Ectodermal cell (in vitro differentiated cells): Measurements from ENCODE around the gene PLAC9.

Experiments used
- H3K27ac ChIP-seq: 2 replicates; pipeline ENCODE4 v1.7.0; 2013; ENCODE audit warnings: mild to moderate bottlenecking, low read depth, low read length; ENCODE audit not compliant: insufficient read depth, poor library complexity, severe bottlenecking
- H3K27me3 ChIP-seq: 2 replicates; pipeline ENCODE4 v1.7.0; 2013; ENCODE audit warnings: mild to moderate bottlenecking, low read length; ENCODE audit not compliant: insufficient read depth, control insufficient read depth, poor library complexity, severe bottlenecking
- H3K36me3 ChIP-seq: one replicate; pipeline ENCODE4 v1.7.0; 2013; ENCODE audit warnings: low read length; ENCODE audit not compliant: control insufficient read depth, insufficient read depth
- H3K4me1 ChIP-seq: one replicate; pipeline ENCODE4 v1.7.0; 2013; ENCODE audit warnings: low read length; ENCODE audit not compliant: control insufficient read depth, insufficient read depth
- H3K4me3 ChIP-seq: 2 replicates; pipeline ENCODE4 v1.7.0; 2013; ENCODE audit warnings: low read depth, low read length, control low read depth; ENCODE audit not compliant: insufficient read depth
- H3K9me3 ChIP-seq: 2 replicates; pipeline ENCODE4 v1.7.0; 2013; ENCODE audit warnings: mild to moderate bottlenecking, low read length, moderate library complexity; ENCODE audit not compliant: control insufficient read depth
- WGBS, 2 experiments: methylation state at CpG; one replicate each; pipeline ENCODE4 v1.1.7; 2013; ENCODE audit warnings: missing lambda C conversion rate in 2 of 2; 5-methylcytosine and 5-hydroxymethylcytosine counted together

PLAC9 gene

DNA sequence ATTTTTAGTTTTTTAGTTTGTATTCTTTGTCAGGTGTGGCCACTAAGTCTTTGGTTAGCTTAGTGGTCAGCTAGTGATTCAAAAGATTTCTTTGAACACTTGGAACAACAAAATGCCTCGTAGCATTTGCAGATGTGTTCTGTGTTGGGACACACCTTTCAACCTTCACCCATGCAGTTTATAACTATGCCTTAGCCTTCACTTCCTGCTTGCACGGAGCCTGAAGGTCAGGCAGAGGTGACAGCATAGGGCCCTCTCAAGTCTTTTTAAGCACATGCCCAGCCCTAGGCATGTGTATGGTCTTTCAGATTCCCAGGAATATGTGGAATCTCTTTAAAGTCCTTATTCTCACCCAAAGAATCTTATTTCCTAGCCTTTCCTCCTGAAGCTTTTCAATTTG lies 17.6 kb downstream of the PLAC9 start:
- Histone ChIP-seq H3K4me1 (no peaks in the 10 kb centered on the region), H3K27ac (no peak overlapping the region), H3K9me3 (no peaks in the 10 kb centered on the region), H3K36me3 (no peaks in the 10 kb centered on the region), H3K4me3 (no peak overlapping the region), H3K27me3 (no peaks in the 10 kb centered on the region)
- 42 to 49% methylated on average over 2 of the region's 2 CpGs for WGBS, 2 experiments

- Histone ChIP-seq H3K27ac (no peak overlapping the region), H3K4me1 (no peaks in the 10 kb centered on the region), H3K4me3 (no peak overlapping the region), H3K9me3 (no peaks in the 10 kb centered on the region), H3K27me3 (no peaks in the 10 kb centered on the region), H3K36me3 (no peaks in the 10 kb centered on the region)
- WGBS, 2 experiments = 92 to 93% methylated on average over 6 of the region's 6 CpGs
Observed at GRCh38 chr10:80152820-80153219, 20.3 kb downstream of the PLAC9 start.

- no peaks in the 10 kb centered on the region for H3K36me3 ChIP-seq
- H3K4me3 ChIP-seq = no peak overlapping the region
- WGBS, 2 experiments = 63 to 64% methylated on average over 3 of the region's 3 CpGs
Observed at GRCh38 chr10:80153460-80153859, 20.9 kb downstream of the PLAC9 start.

GRCh38 chr10:80154626-80154977 lies 22.1 kb downstream of the PLAC9 start:
- Histone ChIP-seq H3K9me3 (no peaks in the 10 kb centered on the region), H3K27me3 (no peaks in the 10 kb centered on the region), H3K4me3 (no peak overlapping the region), H3K36me3 (no peaks in the 10 kb centered on the region), H3K4me1 (no peaks in the 10 kb centered on the region), H3K27ac (no peak overlapping the region)
- WGBS, 2 experiments = 91% methylated on average over 5 of the region's 5 CpGs

More at GRCh38 chr10:80153460-80153859, 20.9 kb downstream of the PLAC9 start:
- Histone ChIP-seq H3K27me3 (no peaks in the 10 kb centered on the region), H3K9me3 (no peaks in the 10 kb centered on the region), H3K27ac (no peak overlapping the region), H3K4me1 (no peaks in the 10 kb centered on the region)

GRCh38 chr10:80154978-80155695 lies 22.6 kb downstream of the PLAC9 start:
- Histone ChIP-seq H3K4me1 (no peaks in the 10 kb centered on the region), H3K9me3 (no peaks in the 10 kb centered on the region), H3K27ac (no peak overlapping the region), H3K4me3 (no peak overlapping the region), H3K36me3 (no peaks in the 10 kb centered on the region), H3K27me3 (no peaks in the 10 kb centered on the region)
- 81 to 83% methylated on average over 10 of the region's 10 CpGs for WGBS, 2 experiments

GRCh38 chr10:80155696-80156215 lies 23.2 kb downstream of the PLAC9 start:
- Histone ChIP-seq H3K4me3 (no peak overlapping the region), H3K27me3 (no peaks in the 10 kb centered on the region), H3K4me1 (peaks cover under 1% of the 10 kb centered on the region), H3K27ac (no peak overlapping the region), H3K36me3 (no peaks in the 10 kb centered on the region), H3K9me3 (no peaks in the 10 kb centered on the region)
- 91 to 93% methylated on average over 8 of the region's 8 CpGs for WGBS, 2 experiments

DNA sequence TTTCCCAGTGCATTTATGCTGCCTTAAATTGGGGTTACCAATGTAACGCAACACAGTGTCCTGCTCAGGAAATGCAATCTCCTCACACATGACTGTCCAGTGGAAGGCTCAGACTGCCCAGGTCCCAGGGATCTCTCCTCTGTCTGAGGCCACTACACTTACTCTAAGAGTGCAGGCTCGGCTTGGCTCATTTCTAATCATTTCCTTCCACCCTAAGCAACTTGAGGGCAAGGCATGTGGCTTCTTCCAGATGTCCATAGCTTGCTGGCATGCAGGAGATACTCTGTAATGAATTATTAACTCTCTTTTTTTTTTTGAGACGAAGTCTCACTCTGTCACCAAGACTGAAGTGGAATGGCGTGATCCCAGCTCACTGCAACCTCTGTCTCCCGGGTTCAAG lies 23.7 kb downstream of the PLAC9 start:
- WGBS, 2 experiments = 90 to 94% methylated on average over 5 of the region's 5 CpGs
- no peaks in the 10 kb centered on the region for H3K9me3 ChIP-seq
- no peak overlapping the region for H3K27ac ChIP-seq
- no peak overlapping the region for H3K4me3 ChIP-seq
- no peaks in the 10 kb centered on the region for H3K27me3 ChIP-seq
- H3K36me3 ChIP-seq = no peaks in the 10 kb centered on the region
- peaks cover 5% of the 10 kb centered on the region for H3K4me1 ChIP-seq

- Histone ChIP-seq H3K4me1 (peaks cover 9% of the 10 kb centered on the region), H3K4me3 (no peak overlapping the region), H3K27ac (no peak overlapping the region), H3K36me3 (no peaks in the 10 kb centered on the region), H3K9me3 (no peaks in the 10 kb centered on the region), H3K27me3 (no peaks in the 10 kb centered on the region)
- 96% methylated on average over 14 of the region's 14 CpGs for WGBS, 2 experiments
Observed at GRCh38 chr10:80157561-80157960, 25.0 kb downstream of the PLAC9 start.

GRCh38 chr10:80158126-80158525 lies 25.6 kb downstream of the PLAC9 start:
- Histone ChIP-seq H3K27me3 (no peaks in the 10 kb centered on the region), H3K4me3 (no peak overlapping the region), H3K4me1 (peaks cover 9% of the 10 kb centered on the region), H3K36me3 (no peaks in the 10 kb centered on the region), H3K9me3 (no peaks in the 10 kb centered on the region), H3K27ac (no peak overlapping the region)
- 94% methylated on average over 5 of the region's 5 CpGs for WGBS, 2 experiments

GRCh38 chr10:80158598-80159127 lies 26.1 kb downstream of the PLAC9 start:
- Histone ChIP-seq H3K27ac (no peak overlapping the region), H3K27me3 (no peaks in the 10 kb centered on the region), H3K4me1 (peaks cover 12% of the 10 kb centered on the region), H3K36me3 (no peaks in the 10 kb centered on the region), H3K4me3 (no peak overlapping the region), H3K9me3 (no peaks in the 10 kb centered on the region)
- 88 to 92% methylated on average over 14 of the region's 14 CpGs for WGBS, 2 experiments
